Measurements from ENCODE around the gene PCMTD2.

Gene PCMTD2

GRCh38 chr20:64255361-64256281 lies at the start of gene PCMTD2:
Gene PCMTD2 (plus strand): TSS chr20:64255748. CDS start chr20:64259966, 4,218 bp downstream.
- peak; percentile 76 for DNase-seq

GRCh38 chr20:64206614-64207013 lies 48.9 kb upstream of the PCMTD2 start:
- DNase-seq: no peak

GRCh38 chr20:64207641-64208590 lies 47.6 kb upstream of the PCMTD2 start:
- no peak for DNase-seq

- DNase-seq: no peak
Measured at GRCh38 chr20:64209148-64209547, 46.4 kb upstream of the PCMTD2 start.

- no peak for DNase-seq
Measured at GRCh38 chr20:64210656-64211369, 44.7 kb upstream of the PCMTD2 start.

GRCh38 chr20:64211874-64212658 lies 43.5 kb upstream of the PCMTD2 start:
- DNase-seq: no peak

GRCh38 chr20:64212755-64213154 lies 42.8 kb upstream of the PCMTD2 start:
- DNase-seq: peak; percentile 1

- no peak for DNase-seq
Measured at GRCh38 chr20:64214113-64214512, 41.4 kb upstream of the PCMTD2 start.

GRCh38 chr20:64214952-64215351 lies 40.6 kb upstream of the PCMTD2 start:
- no peak for DNase-seq

- DNase-seq: no peak
Measured at GRCh38 chr20:64216036-64216435, 39.5 kb upstream of the PCMTD2 start.

- DNase-seq: no peak
Measured at GRCh38 chr20:64216910-64217309, 38.6 kb upstream of the PCMTD2 start.

- no peak for DNase-seq
Measured at GRCh38 chr20:64217539-64218221, 37.9 kb upstream of the PCMTD2 start.

- no peak for DNase-seq
Measured at GRCh38 chr20:64219202-64219601, 36.3 kb upstream of the PCMTD2 start.

- no peak for DNase-seq
Measured at GRCh38 chr20:64219730-64220129, 35.8 kb upstream of the PCMTD2 start.

GRCh38 chr20:64220420-64220819 lies 35.1 kb upstream of the PCMTD2 start:
- DNase-seq: no peak

- DNase-seq: no peak
Measured at GRCh38 chr20:64220891-64221527, 34.5 kb upstream of the PCMTD2 start.

- DNase-seq: peak; percentile 8
Measured at GRCh38 chr20:64222291-64222735, 33.2 kb upstream of the PCMTD2 start.

GRCh38 chr20:64222851-64223525 lies 32.6 kb upstream of the PCMTD2 start:
- peak; percentile 8 for DNase-seq

GRCh38 chr20:64223526-64224067 lies 32.0 kb upstream of the PCMTD2 start:
- DNase-seq: peak; percentile 66

All from kidney glomerular epithelial cell (primary cell).